Transverse colon (tissue), 4 donors: Measurements from ENCODE around the gene P4HTM.

ENCODE experiments used
- EP300 ChIP-seq: sonication (generic); formaldehyde crosslinking; IDR thresholded peaks from one replicate; pipeline ENCODE4 v1.6.1; 2017; ENCODE audit warnings: antibody characterized with exemption, low read depth
- POLR2A ChIP-seq: fragments of 450-650 bp; IDR thresholded peaks from one replicate; pipeline ENCODE4 v1.6.1; 2016; ENCODE audit warnings: antibody characterized with exemption, mild to moderate bottlenecking, moderate library complexity
- POLR2AphosphoS5 ChIP-seq, 3 donors: sonication (generic); formaldehyde crosslinking; IDR thresholded peaks; one replicate each; pipeline ENCODE4 v1.6.1; 2016; ENCODE audit warnings: antibody characterized with exemption in 3 of 3
- TF ChIP-seq, protein P1 (sequence below), 5 experiments: fragments of 200-600 bp in 3 of 5; fragments of 450-650 bp in 2 of 5; sonication (generic) in 3 of 5; IDR thresholded peaks; 1 replicate in 2 of 5; 2 replicates in 3 of 5; pipeline ENCODE4 v1.5.1; 2016 to 2017; ENCODE audit warnings: antibody characterized with exemption in 5 of 5, inconsistent platforms in 3 of 5, mild to moderate bottlenecking in 2 of 5, moderate library complexity in 1 of 5

DNA sequence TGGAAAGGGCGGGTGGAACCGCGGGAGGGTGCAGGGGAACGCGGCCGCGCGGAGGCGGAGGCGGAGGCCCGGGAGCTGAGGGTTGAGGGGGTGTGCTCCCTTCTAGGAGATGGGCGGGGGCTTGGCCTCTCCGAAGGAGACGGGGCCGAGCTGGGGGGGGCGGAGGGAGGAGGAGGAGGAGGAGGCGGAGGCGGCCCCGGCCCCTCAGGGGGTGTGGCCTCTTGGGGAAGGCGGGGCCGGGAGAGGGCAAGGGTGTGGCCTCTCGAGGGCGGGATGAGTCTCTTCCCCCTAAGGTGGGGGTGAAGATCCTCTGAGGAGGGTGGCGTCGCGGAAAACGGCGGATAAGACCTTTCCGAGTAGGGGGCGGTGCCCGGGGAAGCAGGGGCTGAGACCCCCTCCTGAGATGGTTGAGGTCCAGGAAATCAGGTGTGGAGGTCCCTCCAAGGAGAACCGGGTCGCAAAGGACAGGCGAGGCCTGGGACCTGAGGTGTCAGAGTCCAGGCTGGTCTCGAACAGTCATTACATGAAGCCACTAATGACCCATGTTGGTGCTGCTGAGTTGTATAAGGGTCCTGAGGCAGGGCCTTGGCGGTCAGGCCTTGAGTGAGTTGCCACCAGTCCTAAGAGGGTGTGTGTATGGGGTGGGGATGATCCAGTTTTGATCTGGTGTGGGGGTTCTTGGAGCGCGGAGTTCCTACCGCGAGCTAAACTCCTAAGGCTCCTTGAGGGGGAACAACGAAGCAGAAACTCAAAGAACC, 17.9 kb downstream of the P4HTM start:
- TF ChIP-seq, protein P1, sequence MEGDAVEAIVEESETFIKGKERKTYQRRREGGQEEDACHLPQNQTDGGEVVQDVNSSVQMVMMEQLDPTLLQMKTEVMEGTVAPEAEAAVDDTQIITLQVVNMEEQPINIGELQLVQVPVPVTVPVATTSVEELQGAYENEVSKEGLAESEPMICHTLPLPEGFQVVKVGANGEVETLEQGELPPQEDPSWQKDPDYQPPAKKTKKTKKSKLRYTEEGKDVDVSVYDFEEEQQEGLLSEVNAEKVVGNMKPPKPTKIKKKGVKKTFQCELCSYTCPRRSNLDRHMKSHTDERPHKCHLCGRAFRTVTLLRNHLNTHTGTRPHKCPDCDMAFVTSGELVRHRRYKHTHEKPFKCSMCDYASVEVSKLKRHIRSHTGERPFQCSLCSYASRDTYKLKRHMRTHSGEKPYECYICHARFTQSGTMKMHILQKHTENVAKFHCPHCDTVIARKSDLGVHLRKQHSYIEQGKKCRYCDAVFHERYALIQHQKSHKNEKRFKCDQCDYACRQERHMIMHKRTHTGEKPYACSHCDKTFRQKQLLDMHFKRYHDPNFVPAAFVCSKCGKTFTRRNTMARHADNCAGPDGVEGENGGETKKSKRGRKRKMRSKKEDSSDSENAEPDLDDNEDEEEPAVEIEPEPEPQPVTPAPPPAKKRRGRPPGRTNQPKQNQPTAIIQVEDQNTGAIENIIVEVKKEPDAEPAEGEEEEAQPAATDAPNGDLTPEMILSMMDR (IDR thresholded peaks at IDR 0.05), result no peak
- no peak for TF ChIP-seq POLR2A
- TF ChIP-seq EP300, result no peak
- TF ChIP-seq POLR2AphosphoS5 (IDR thresholded peaks at IDR 0.05), result no peak
